Lung (tissue), 12 donors: ENCODE measurements around the gene ITGB7. TPM values are rescaled to one million over a fixed set of nuclear protein-coding genes. Genes with fewer than 3 reads are reported as not detected.
A peak's percentile ranks its signal among the peaks of the same experiment; 100 is the strongest.

Experiments
- ATAC-seq: fragments of 200-7000 bp; cut with Tn5 transposase; one replicate; pipeline ENCODE4 v1.9.1; 2020; ENCODE audit warnings: moderate number of reproducible peaks; ENCODE audit not compliant: insufficient read depth, low FRiP score
- DNase-seq, 3 donors: peaks; one replicate each; pipeline ENCODE4 v3.0.0-alpha.2; 2013 to 2017
- H3K27ac ChIP-seq, 2 donors: one replicate each; pipeline ENCODE4 v1.5.1; 2013; ENCODE audit warnings: mild to moderate bottlenecking in 2 of 2, moderate library complexity in 2 of 2, control low read depth in 1 of 2, inconsistent platforms in 1 of 2, low read depth in 1 of 2, low read length in 1 of 2
- H3K27me3 ChIP-seq, 3 donors: one replicate each; pipeline ENCODE4 v1.5.1; 2013; ENCODE audit warnings: low read length in 2 of 3; ENCODE audit not compliant: control insufficient read depth in 3 of 3, insufficient read depth in 3 of 3
- H3K36me3 ChIP-seq, 4 donors: one replicate each; pipeline ENCODE4 v1.5.1; 2013; ENCODE audit warnings: low read length in 4 of 4, mild to moderate bottlenecking in 1 of 4, moderate library complexity in 1 of 4; ENCODE audit not compliant: control insufficient read depth in 4 of 4, insufficient read depth in 4 of 4
- H3K4me1 ChIP-seq, 5 donors: one replicate each; pipeline ENCODE4 v1.5.1; 2013; ENCODE audit warnings: low read length in 5 of 5, mild to moderate bottlenecking in 2 of 5, moderate library complexity in 1 of 5; ENCODE audit not compliant: control insufficient read depth in 5 of 5, insufficient read depth in 5 of 5
- H3K4me3 ChIP-seq: one replicate; pipeline ENCODE4 v1.5.1; 2013; ENCODE audit warnings: mild to moderate bottlenecking, control low read depth, moderate library complexity
- H3K9ac ChIP-seq, 2 donors: one replicate each; pipeline ENCODE4 v1.5.1; 2013; ENCODE audit warnings: low read length in 2 of 2, control low read depth in 1 of 2; ENCODE audit not compliant: insufficient read depth in 1 of 2
- H3K9me3 ChIP-seq, 4 donors: one replicate each; pipeline ENCODE4 v1.5.1; 2013; ENCODE audit warnings: low read length in 3 of 4, mild to moderate bottlenecking in 1 of 4, moderate library complexity in 1 of 4; ENCODE audit not compliant: control insufficient read depth in 4 of 4, insufficient read depth in 3 of 4
- WGBS, 2 donors: extraction: QIAGEN DNeasy Blood & Tissue Kit; methylation state at CpG; one replicate each; pipeline ENCODE4 v1.1.7; 2013; 5-methylcytosine and 5-hydroxymethylcytosine counted together
- polyA plus RNA-seq, 2 donors: library from polyadenylated mRNA; stranded (reverse); fragments of 200-250 nt; gene quantifications; one replicate each; pipeline ENCODE4 v1.2.1, GENCODE V29; 2013
- total RNA-seq, 2 donors: library from RNA; depleted of rRNA in 1 of 2; stranded (reverse); fragments of >200 nt in 1 of 2; gene quantifications; one replicate each; pipeline ENCODE4 v1.2.1, GENCODE V29; 2014 to 2021
- TF ChIP-seq, protein P1 (sequence below): IDR thresholded peaks from 2 replicates; pipeline ENCODE4 v1.5.1; 2012; ENCODE audit warnings: mild to moderate bottlenecking; ENCODE audit errors: control extremely low read depth, extremely low read depth
- donor health status: control.
- donor health status: control.
- donor health status: Bipolar disorder and iron deficiency.
- donor health status: healthy.
- donor health status: DM: yes; HTN: yes; CAD: no.

ITGB7 gene
- total and polyA plus RNA-seq, 4 donors, result 2.3 to 7.9 (median 5.0) TPM

DNA sequence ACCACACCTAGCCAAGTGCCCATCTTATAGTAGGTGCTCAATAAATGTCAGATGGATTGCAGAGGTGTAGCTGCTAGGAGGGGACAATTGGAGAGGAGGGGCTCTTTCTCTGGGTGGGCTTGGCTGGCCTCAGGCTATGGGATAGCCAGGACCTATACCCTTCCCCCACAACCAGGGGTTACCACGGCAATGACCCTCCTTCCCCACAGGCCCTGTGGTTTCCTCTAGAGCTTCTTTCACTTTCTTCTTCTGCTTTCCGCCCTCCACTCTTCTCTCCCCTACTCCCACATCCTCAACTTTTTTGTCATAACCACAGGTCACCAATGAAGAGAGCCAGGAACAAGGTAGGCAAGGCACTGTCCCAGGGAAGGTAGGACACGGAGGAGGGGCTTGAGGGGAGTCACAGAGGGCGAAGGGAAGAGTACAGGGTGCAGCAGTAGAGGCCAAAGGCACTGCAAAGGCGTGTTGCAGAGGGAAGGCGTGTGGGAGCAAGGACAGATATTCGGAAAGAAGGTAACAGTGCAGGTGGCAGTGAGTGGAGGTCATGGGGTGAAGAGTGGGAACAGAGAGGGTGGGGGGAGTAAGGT is 1.9 kb upstream of the ITGB7 start:
- WGBS, 2 donors, result 26 to 53% methylated on average over 7 of the region's 7 CpGs
- H3K9ac ChIP-seq, result no peak overlapping the region
- no peak overlapping the region for H3K4me3 ChIP-seq
- ATAC-seq (no peak), DNase-seq (peak in 1 of 3 donors; percentile 10)
- no peaks in the 10 kb centered on the region for H3K27me3 ChIP-seq
- H3K27ac ChIP-seq, result peak overlapping the region in 1 of 2 donors; percentile 34
- H3K9me3 ChIP-seq, result no peaks in the 10 kb centered on the region
- TF ChIP-seq, protein P1, sequence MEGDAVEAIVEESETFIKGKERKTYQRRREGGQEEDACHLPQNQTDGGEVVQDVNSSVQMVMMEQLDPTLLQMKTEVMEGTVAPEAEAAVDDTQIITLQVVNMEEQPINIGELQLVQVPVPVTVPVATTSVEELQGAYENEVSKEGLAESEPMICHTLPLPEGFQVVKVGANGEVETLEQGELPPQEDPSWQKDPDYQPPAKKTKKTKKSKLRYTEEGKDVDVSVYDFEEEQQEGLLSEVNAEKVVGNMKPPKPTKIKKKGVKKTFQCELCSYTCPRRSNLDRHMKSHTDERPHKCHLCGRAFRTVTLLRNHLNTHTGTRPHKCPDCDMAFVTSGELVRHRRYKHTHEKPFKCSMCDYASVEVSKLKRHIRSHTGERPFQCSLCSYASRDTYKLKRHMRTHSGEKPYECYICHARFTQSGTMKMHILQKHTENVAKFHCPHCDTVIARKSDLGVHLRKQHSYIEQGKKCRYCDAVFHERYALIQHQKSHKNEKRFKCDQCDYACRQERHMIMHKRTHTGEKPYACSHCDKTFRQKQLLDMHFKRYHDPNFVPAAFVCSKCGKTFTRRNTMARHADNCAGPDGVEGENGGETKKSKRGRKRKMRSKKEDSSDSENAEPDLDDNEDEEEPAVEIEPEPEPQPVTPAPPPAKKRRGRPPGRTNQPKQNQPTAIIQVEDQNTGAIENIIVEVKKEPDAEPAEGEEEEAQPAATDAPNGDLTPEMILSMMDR, result no peak
- peaks cover 0 to 25% (median 23%) of the 10 kb centered on the region in 4 donors for H3K36me3 ChIP-seq
- H3K4me1 ChIP-seq, result peaks cover 0 to 4% (median 0%) of the 10 kb centered on the region in 5 donors

DNA sequence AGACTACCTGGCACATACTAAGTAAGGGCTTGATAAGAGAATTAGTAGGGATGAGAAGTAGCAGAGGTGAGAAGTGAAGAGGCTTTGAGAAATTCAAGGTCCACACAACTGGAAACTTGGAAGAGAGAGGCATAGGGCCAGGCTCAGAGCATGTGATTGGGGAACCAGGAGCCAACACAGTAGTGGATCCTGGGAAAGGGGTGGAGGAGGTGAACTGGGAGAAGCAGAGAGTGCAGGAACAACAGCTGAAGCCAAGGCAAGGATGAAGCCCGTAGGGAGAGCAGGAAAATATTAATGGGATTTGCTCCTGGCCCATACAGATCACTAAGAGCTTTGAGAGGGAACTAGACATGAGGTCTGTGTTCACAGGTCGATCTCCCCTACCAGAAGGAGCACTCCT is 1.4 kb upstream of the ITGB7 start:
- no peak overlapping the region for H3K9ac ChIP-seq
- no peaks in the 10 kb centered on the region for H3K27me3 ChIP-seq
- peaks cover 0 to 25% (median 19%) of the 10 kb centered on the region in 4 donors for H3K36me3 ChIP-seq
- 58 to 64% methylated on average over 2 of the region's 2 CpGs for WGBS, 2 donors
- H3K9me3 ChIP-seq, result no peaks in the 10 kb centered on the region
- no peak overlapping the region for H3K4me3 ChIP-seq
- ATAC-seq (no peak), DNase-seq (no peak)
- H3K4me1 ChIP-seq, result peaks cover 0 to 4% (median 0%) of the 10 kb centered on the region in 5 donors
- TF ChIP-seq, protein P1, result no peak
- H3K27ac ChIP-seq, result peak overlapping the region in 1 of 2 donors; percentile 34

DNA sequence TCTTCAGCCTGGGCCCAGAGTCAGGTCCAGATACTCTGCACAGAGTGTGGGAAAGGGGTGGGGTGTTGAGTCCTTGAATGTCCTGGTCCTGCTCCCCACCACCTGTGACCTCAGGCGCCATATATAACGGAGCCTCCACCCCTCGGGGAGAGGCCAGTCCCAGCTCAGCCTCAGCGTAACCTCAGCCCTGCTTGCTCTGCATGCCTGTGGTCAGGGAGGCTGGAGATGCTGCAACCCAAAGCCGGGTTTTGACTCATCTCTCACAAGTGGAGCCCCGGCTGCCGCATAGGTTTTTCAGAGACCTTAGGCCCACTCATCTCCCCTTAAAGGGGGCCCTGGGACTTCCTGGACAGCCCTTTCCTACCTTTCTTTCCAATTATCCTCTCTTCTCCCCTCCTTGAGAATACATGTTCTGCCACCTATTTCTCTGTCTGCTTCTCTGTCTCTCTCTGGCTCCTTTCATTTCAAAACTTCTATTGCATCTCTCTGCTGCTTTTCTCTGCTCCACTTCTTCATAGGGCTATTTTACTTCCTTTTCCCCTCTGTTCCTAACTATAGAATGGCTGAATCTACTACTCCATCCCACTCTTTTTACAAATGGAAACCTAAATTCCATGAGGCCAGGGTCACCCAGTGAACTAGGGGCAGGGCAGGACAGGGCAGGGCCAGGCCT is 1.2 kb downstream of the ITGB7 start:
- Histone ChIP-seq H3K36me3 (peaks cover 0 to 7% (median 5%) of the 10 kb centered on the region in 4 donors), H3K9ac (no peak overlapping the region), H3K9me3 (no peaks in the 10 kb centered on the region), H3K4me3 (no peak overlapping the region), H3K27ac (no peak overlapping the region), H3K27me3 (no peaks in the 10 kb centered on the region), H3K4me1 (peaks cover 0 to 5% (median 0%) of the 10 kb centered on the region in 5 donors)
- WGBS, 2 donors, result 55 to 69% methylated on average over 7 of the region's 7 CpGs
- DNase-seq, result no peak
- TF ChIP-seq, protein P1, result no peak
- peak; percentile 43 for ATAC-seq
